G401 (cell line): ENCODE data around the gene ATP2B1. TPM values are rescaled to one million over a fixed set of nuclear protein-coding genes. Genes with fewer than 3 reads are reported as not detected.

ENCODE experiments used
- DNase-seq: peaks from one replicate; pipeline ENCODE4 v3.0.0-alpha.2; 2015; ENCODE audit warnings: low spot score
- in situ Hi-C: cut with HindIII; loops from 2 replicates; pipeline ENCODE4 v1.10.0; 2016; ENCODE audit warnings: low sequenced_read_pairs, mixed read lengths
- total RNA-seq: library from RNA; depleted of rRNA; stranded (reverse); fragments of >200 nt; shearing (Covaris generic); gene quantifications from 2 replicates; pipeline ENCODE4 v1.2.3, GENCODE V29; 2014

Gene ATP2B1
- total RNA-seq, 1 experiment from 2014 or later: 12.7 TPM

DNA sequence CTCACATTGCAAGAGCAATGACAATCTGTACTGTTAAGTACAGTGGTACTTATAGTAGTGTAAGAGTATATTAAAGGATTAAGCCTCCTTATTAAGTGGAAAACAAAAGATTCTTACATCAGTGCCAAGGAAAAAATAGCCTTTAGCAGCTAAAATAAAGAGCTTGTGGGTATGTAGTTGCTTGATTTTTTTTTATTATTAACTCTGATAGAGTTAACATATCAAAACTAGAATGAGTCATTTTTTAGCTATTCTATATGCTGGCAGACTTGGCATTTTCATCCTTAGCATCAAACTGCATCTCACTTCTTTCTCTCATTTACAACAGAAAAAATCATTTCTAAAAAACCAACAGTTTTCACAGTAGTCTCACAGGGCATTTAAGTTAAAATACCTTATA lies 86.5 kb downstream of the ATP2B1 start:
- in situ Hi-C loops: no loop called here

DNA sequence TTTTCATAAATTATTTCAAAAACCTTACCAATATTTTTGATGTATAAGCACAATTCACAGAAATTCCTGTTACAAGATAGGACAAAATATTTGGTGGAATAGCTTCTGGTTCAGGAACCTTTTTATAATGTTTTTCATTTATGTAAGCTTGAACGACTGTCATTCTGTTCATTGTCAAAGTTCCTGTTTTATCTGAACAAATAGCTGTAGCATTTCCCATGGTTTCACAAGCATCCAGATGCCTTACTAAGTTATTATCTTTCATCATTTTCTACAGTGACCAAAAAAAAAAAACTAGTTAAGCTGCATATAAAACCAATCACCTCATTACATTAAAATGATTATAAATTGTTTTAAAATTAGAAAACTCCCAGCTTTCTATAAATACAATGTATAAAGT lies 87.1 kb downstream of the ATP2B1 start:
- no peak for DNase-seq
- in situ Hi-C loops: no loop called here

More for the DNA sequence above, 86.5 kb downstream of the ATP2B1 start:
- no peak for DNase-seq

GRCh38 chr12:89619764-89620163 lies 88.9 kb downstream of the ATP2B1 start:
- in situ Hi-C loops: no loop called here
- no peak for DNase-seq

DNA sequence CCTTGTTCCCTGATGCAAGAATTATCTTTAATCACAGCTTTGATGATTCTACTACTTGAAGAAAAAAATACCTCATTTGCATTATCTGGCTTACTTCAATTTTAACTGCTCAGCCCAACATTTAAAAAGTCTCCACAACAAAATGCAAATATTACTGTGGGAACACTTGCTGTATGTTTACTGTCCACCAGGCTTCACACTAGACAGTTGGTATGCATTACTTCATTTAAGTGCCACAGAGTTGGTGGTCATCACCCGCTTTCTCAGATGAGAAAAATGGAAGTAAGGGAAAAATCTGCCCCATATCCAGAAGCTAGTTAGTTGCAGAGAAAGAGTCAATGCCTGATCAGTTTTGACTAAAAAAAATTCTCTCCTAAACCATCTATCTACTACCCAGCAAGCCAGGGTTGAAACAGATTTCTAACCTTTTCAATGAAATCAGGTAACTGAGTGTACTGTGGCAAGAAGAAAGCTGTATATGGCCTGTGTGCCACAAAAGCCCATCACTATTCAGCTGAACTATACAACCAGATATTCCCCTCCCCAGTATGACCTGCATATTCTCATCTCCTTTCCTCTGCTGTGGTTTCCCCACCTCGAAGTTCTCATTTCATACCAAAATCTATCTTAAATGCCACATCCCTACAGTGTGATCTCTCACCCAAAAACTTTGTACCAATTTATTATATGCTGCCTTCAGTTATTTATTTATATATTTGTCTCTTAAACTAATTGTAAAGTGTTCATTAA lies 90.3 kb downstream of the ATP2B1 start:
- no peak for DNase-seq
- in situ Hi-C loops: no loop called here

DNA sequence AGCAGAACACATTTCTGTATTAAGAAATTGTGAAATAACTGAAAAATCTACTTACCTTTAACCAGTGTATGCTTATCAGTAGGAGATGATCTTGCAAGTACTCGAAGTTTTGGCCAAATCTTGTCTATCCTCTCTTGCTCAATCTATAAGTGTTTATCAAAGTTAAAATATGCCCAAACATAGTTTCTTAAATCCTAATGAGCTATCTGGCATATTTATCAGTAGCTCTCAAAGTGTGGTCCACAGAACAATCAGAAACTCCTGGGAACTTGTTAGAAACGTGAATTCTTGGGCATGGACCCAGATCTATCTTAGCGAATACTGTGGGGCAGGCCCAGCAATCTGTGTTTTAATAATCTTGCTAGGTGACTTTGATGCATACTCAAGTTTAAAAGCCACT lies 98.3 kb downstream of the ATP2B1 start:
- in situ Hi-C loops: no loop called here
- no peak for DNase-seq

- in situ Hi-C loops: no loop called here
- no peak for DNase-seq
Measured at GRCh38 chr12:89603678-89604077, 105.0 kb downstream of the ATP2B1 start.

GRCh38 chr12:89597770-89598169 lies 110.9 kb downstream of the ATP2B1 start:
- in situ Hi-C loops: no loop called here
- DNase-seq: no peak

DNA sequence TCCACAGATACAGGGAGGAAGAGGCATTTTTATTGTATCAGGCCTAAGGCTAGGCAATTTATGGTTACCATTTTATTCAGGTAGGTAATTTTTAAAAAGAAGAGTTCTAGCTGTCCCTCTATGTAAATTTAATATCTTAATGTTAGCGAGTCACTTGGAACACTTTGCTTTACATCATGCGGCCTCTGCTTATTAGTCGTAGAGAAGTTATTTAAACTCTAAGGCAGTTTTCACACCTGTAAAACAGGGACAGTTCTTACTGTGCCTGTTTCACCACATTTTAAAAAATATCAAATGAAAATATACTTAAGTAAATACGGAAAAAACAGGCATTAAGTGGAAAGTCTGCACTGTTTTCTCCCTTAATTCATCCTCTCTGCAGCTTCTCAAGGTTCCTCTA lies 111.4 kb downstream of the ATP2B1 start:
- in situ Hi-C loops: no loop called here

GRCh38 chr12:89593873-89594272 lies 114.8 kb downstream of the ATP2B1 start:
- no peak for DNase-seq

More for the DNA sequence above, 111.4 kb downstream of the ATP2B1 start:
- no peak for DNase-seq

DNA sequence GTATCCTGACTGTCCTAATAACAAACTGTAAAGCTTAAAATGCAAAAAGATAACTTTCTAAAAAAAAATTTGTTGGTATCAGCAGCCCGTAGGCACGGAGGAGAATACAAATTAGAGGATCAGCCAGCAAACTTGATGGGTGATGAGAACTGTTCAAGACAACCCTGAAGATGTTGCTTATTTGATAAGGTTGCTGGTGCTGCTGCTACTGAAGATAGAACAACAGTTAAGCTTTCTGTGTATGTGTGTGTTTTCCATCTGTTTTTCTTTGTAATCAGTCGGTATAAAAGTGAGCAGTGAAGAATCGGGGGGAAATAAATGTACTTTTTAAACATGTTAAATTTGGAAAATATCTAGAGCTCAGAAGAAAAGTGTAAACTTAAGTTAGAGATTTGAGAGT lies 115.4 kb downstream of the ATP2B1 start:
- no peak for DNase-seq
- in situ Hi-C loops: no loop called here

More at GRCh38 chr12:89593873-89594272, 114.8 kb downstream of the ATP2B1 start:
- in situ Hi-C loops: no loop called here

- no peak for DNase-seq
Measured at GRCh38 chr12:89589753-89590152, 118.9 kb downstream of the ATP2B1 start.

GRCh38 chr12:89578499-89578898 lies 130.1 kb downstream of the ATP2B1 start:
- in situ Hi-C loops: no loop called here
- no peak for DNase-seq

More at GRCh38 chr12:89589753-89590152, 118.9 kb downstream of the ATP2B1 start:
- in situ Hi-C loops: no loop called here

DNA sequence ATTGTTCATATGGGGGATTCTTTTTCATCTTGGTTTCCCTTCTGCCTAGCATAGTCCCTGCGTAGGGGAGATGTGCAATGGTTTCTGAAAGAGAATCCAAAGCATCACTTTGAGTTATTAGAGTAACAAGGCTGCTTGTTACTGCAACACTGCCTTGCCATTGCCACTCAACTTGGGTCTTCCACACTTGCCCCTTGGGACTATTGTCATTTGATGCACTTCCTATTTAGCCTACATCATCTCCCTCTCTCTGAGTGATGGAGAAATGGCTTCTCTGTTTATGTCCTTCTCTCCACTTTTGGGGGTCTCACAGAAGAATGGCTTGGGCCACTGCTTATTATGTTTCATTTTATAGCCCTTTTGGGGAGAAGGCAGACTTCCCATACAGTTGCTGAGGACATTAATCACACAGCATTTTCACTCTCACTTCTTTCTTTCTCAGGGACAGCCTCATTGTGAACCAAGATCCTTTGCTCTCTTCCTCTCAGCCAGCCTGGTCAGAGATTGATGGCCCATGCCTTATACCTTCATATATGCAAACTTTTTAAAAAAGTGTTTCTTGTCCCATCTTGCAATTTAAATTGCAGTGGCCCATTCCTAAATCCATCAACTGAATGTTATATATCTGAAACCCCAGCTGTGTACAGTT lies 131.9 kb downstream of the ATP2B1 start:
- no peak for DNase-seq
- in situ Hi-C loops: no loop called here

DNA sequence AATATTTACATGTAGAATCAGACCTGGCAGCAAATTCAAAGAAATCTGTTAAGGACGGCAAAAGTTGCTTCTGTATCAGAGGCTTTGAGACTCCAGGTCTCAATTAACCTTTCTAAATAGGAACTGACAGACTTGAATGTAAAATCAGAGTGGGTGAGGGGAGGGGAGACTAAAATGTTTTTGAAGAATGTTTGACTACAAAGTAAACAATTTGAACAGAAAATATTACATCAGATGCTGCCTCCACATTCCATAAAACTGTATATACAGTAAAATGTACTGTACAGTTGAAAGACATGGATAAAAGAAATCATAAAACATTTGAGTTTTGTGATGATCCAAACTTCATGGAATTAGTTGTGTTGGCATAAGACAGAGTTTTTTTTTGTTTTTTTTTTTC lies 133.3 kb downstream of the ATP2B1 start:
- in situ Hi-C loops: no loop called here
- DNase-seq: no peak

DNA sequence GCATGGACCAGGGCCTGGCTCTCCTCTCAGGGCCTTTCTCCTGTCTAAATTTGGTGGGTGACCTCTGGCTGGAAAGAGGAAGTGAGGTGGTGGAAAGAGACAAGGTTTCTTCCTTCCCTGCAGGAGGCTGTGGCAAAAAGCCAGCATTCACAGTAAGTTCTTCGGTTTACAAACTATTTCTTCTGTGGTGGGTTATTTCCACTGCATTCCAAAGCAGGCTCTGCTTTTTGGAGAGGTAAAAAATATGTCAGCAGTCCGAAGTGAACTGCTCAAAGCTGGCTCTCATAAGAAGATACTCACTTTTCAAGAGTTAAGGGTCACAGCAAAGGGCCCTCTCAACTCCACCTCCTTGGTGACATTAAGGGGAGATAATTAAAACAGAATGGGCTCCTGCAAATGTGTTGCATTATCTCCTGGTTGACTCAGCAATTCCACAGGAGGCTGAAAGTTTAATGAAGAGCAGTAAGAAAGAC lies 133.9 kb downstream of the ATP2B1 start:
- in situ Hi-C loops: no loop called here
- no peak for DNase-seq

DNA sequence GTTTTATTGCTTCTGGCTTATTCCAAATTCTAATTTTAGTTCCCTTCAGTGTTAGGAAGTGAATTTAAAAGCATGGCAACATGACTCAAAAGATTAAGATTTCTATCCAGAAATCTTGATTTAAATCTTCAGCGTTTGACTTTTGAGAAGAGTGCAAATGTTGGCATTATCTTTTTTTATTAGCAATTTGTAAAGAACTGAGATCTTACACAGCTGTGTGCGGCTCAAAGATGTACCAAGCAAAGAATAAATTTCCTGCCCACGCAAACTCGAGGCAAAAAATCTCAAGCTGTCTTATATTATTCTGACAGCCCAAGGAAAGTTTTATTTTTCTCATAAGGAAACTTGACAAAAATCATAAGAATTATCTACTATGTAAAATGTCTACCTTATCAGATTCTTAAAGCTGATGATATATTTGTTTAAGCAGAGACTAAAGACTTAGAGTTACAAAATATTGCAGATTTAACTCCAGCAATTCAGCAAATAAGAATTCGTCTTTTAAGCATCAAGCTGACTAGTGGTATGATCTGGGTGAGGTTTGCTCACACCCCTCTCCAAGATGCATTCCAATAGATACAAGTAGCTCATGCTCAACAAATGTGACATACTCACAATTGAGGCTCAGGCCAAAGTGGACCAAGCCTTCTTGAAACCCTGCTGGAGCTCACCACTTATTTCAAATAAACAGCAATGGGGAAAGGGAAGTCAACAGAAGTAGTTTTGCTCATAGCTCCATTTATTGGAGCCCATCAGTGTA lies 135.4 kb downstream of the ATP2B1 start:
- in situ Hi-C loops: no loop called here
- DNase-seq: no peak

- in situ Hi-C loops: no loop called here
- DNase-seq: no peak
Measured at GRCh38 chr12:89571491-89572195, 137.0 kb downstream of the ATP2B1 start.

DNA sequence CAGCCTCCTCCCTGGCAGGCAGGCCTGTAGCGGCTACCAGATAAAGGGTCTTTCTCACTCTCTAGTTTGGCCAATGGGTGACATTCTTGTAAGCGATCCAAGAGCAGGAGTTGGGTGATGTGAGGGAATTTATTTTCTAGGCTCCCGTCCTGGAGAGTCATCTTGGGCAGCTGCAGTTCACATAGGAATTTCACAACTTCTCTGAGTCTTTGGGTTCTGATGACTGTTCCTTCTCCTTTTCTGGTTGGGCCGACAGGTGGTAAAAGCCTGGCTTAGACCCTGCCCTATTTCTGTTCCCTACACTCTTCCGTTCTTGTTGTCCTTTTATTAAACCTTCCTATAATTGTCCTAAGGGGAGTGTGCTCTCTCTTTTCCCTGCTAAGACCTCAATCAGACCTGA lies 140.2 kb downstream of the ATP2B1 start:
- in situ Hi-C loops: no loop called here
- no peak for DNase-seq

DNA sequence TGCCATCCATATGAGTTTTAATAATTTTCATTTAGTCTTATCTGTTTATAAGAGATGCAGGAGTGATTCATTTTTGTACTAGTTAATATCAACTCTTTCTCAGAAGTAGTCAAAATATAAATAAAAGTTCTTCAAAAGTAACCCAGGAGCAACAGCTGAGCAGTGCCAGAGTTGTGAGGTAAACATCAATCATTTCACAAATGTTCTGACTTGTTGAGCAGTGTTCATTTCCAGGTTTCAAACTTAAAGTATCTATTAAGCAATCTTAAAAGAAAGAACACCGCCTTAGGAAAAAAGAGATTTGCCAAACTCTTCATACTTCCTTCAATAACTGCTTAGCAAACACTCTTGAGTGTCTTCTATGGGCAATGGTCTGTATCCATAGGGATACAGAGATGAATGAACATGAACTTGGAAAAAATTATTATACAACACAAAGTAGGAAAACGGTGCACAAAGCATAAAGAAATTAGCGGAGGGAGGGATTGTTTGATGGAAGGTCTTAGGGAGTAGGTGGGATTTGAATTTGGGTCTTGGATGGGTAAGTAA lies 140.9 kb downstream of the ATP2B1 start:
- no peak for DNase-seq
- in situ Hi-C loops: no loop called here
